ENCODE data around the gene TMEM14C.

- TF ChIP-seq EZH2 (IDR thresholded peaks at IDR 0.05; ENCODE audit: low read length): no peak
- TF ChIP-seq, protein P1, sequence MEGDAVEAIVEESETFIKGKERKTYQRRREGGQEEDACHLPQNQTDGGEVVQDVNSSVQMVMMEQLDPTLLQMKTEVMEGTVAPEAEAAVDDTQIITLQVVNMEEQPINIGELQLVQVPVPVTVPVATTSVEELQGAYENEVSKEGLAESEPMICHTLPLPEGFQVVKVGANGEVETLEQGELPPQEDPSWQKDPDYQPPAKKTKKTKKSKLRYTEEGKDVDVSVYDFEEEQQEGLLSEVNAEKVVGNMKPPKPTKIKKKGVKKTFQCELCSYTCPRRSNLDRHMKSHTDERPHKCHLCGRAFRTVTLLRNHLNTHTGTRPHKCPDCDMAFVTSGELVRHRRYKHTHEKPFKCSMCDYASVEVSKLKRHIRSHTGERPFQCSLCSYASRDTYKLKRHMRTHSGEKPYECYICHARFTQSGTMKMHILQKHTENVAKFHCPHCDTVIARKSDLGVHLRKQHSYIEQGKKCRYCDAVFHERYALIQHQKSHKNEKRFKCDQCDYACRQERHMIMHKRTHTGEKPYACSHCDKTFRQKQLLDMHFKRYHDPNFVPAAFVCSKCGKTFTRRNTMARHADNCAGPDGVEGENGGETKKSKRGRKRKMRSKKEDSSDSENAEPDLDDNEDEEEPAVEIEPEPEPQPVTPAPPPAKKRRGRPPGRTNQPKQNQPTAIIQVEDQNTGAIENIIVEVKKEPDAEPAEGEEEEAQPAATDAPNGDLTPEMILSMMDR (optimal IDR thresholded peaks at IDR 0.05 in 1 of 3, IDR thresholded peaks at IDR 0.05 in 1 of 3, conservative IDR thresholded peaks at IDR 0.05 in 1 of 3; ENCODE audit: extremely low read depth in 1 of 3, insufficient read depth in 2 of 3, low read length in 3 of 3): no peak
Observed at GRCh38 chr6:10769419-10769818, 46.5 kb downstream of the TMEM14C start.

All from keratinocyte (primary cell).